GM06990 (cell line): ENCODE results near the gene BTNL2.

Experiments
- DNase-seq: peaks from one replicate; pipeline ENCODE4 v3.0.0-alpha.2; 2011; ENCODE audit not compliant: insufficient read length; ENCODE audit errors: extremely low read depth
- H3K27me3 ChIP-seq: replicated peaks from 2 replicates; pipeline ENCODE4 v1.6.0; 2011; ENCODE audit warnings: low read length; ENCODE audit not compliant: control insufficient read depth, insufficient read depth
- H3K36me3 ChIP-seq: 2 replicates; pipeline ENCODE4 v1.5.1; 2011; ENCODE audit warnings: low read length; ENCODE audit not compliant: control insufficient read depth, insufficient read depth
- H3K4me3 ChIP-seq: replicated peaks from 2 replicates; pipeline ENCODE4 v1.5.1; 2011; ENCODE audit warnings: low read depth, mild to moderate bottlenecking, control low read depth, low read length
- CTCF ChIP-seq: IDR thresholded peaks from 2 replicates; pipeline ENCODE4 v1.5.1; 2011; ENCODE audit warnings: low read length, control low read depth, mild to moderate bottlenecking, inconsistent platforms; ENCODE audit not compliant: insufficient read depth, poor library complexity, severe bottlenecking

The BTNL2 gene

GRCh38 chr6:32413427-32414047, 6.6 kb upstream of the BTNL2 start:
- DNase-seq: peak; percentile 66
- H3K27me3 ChIP-seq: peaks cover 2% of the 10 kb centered on the region; the same call in 1 of the 2 replicates
- H3K36me3 ChIP-seq: no peaks in the 10 kb centered on the region
- H3K4me3 ChIP-seq: no peak overlapping the region
- peak; percentile 88 for TF ChIP-seq CTCF

- Histone ChIP-seq H3K36me3 (no peaks in the 10 kb centered on the region), H3K4me3 (no peak overlapping the region), H3K27me3 (peaks cover 2% of the 10 kb centered on the region; the same call in 1 of the 2 replicates)
- no peak for DNase-seq
- TF ChIP-seq CTCF: no peak
These were observed 4.8 kb upstream of the BTNL2 start for GRCh38 chr6:32411566-32412327.

GRCh38 chr6:32410906-32411305, 3.9 kb upstream of the BTNL2 start:
- peaks cover 2% of the 10 kb centered on the region; the same call in 1 of the 2 replicates for H3K27me3 ChIP-seq
- DNase-seq: no peak

GRCh38 chr6:32406197-32406596, 784 bp downstream of the BTNL2 start:
- no peaks in the 10 kb centered on the region; the same call in 1 of the 2 replicates for H3K27me3 ChIP-seq
- TF ChIP-seq CTCF: no peak
- H3K36me3 ChIP-seq: no peaks in the 10 kb centered on the region
- H3K4me3 ChIP-seq: no peak overlapping the region
- DNase-seq: no peak

More at GRCh38 chr6:32410906-32411305, 3.9 kb upstream of the BTNL2 start:
- no peak overlapping the region for H3K4me3 ChIP-seq
- no peak for TF ChIP-seq CTCF
- no peaks in the 10 kb centered on the region for H3K36me3 ChIP-seq

- no peak for DNase-seq
- Histone ChIP-seq H3K4me3 (no peak overlapping the region), H3K36me3 (no peaks in the 10 kb centered on the region), H3K27me3 (no peaks in the 10 kb centered on the region; the same call in 1 of the 2 replicates)
- TF ChIP-seq CTCF: no peak
These were observed 1.3 kb downstream of the BTNL2 start for GRCh38 chr6:32405656-32406055.
